Measurements from ENCODE around the gene PIN1. TPM values are rescaled to one million over a fixed set of nuclear protein-coding genes. Genes with fewer than 3 reads are reported as not detected.

PIN1 gene
- total RNA-seq, 1 donor from 2014 or later = 69.9 TPM

DNA sequence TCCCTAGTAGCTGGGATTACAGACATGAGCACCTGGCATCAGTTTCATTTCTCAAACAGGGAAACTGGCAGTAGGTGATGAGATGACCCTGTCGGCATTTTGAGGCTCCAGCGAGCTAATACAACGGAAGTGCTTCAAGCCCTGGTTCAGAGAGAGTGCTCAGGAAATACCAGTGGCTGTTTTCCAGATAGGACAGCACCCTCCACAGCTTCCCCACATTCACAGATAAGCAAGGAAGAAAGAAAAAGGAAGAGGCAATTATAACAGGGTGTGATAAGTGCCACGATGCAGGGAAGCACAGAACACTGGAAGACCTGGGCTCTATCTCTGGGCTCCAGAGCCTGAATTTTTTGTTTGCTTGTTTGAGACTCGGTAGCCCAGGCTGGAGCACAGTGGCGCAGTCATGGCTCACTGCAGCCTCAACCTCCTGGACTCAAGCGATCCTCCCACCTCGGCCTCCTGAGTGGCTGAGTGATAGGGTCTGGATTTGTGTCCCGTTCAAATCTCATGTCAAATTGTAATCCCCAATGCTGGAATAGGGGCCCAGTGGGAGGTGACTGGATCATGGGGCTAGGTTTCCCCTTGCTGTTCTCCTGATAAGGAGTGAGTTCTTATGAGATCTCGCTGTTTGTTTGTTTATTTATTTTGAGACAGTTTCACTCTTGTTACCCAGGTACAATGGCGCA lies 43.5 kb downstream of the PIN1 start:
- Mint-ChIP-seq H3K27ac (ENCODE audit: unreplicated experiment) (peak overlapping the region; percentile 61), H3K36me3 (ENCODE audit: low read depth, unreplicated experiment) (no peaks in the 10 kb centered on the region), H3K9me3 (ENCODE audit: unreplicated experiment) (no peaks in the 10 kb centered on the region), H3K27me3 (ENCODE audit: unreplicated experiment) (no peaks in the 10 kb centered on the region), H3K4me1 (ENCODE audit: unreplicated experiment) (peaks cover 9% of the 10 kb centered on the region), H3K4me3 (ENCODE audit: unreplicated experiment) (no peak overlapping the region)
- no peak for DNase-seq (ENCODE audit: low spot score)
- TF ChIP-seq, protein P1, sequence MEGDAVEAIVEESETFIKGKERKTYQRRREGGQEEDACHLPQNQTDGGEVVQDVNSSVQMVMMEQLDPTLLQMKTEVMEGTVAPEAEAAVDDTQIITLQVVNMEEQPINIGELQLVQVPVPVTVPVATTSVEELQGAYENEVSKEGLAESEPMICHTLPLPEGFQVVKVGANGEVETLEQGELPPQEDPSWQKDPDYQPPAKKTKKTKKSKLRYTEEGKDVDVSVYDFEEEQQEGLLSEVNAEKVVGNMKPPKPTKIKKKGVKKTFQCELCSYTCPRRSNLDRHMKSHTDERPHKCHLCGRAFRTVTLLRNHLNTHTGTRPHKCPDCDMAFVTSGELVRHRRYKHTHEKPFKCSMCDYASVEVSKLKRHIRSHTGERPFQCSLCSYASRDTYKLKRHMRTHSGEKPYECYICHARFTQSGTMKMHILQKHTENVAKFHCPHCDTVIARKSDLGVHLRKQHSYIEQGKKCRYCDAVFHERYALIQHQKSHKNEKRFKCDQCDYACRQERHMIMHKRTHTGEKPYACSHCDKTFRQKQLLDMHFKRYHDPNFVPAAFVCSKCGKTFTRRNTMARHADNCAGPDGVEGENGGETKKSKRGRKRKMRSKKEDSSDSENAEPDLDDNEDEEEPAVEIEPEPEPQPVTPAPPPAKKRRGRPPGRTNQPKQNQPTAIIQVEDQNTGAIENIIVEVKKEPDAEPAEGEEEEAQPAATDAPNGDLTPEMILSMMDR (IDR thresholded peaks at IDR 0.05; ENCODE audit: unreplicated experiment) = no peak

DNA sequence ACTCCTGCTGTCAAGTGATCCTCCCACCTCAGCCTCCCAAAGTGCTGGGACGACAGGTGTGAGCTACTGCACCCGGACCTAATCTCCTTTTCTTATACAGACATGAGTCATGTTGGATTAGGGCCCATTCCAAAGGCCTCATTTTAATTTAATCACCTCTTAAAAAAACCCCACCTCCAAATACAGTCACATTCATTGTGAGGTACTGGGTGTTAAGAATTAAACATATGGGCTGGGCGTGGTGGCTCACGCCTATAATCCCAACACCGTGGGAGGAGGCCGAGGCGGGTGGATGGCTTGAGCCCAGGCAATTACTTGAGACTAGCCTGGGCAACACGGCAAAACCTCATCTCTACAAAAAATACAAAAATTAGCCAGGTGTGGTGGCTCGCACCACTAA lies 46.6 kb downstream of the PIN1 start:
- peaks cover 3% of the 10 kb centered on the region for H3K36me3 Mint-ChIP-seq (ENCODE audit: low read depth, unreplicated experiment)
- H3K4me3 Mint-ChIP-seq (ENCODE audit: unreplicated experiment) = no peak overlapping the region
- H3K27me3 Mint-ChIP-seq (ENCODE audit: unreplicated experiment) = no peaks in the 10 kb centered on the region
- TF ChIP-seq, protein P1 (IDR thresholded peaks at IDR 0.05; ENCODE audit: unreplicated experiment) = no peak
- H3K4me1 Mint-ChIP-seq (ENCODE audit: unreplicated experiment) = peaks cover 9% of the 10 kb centered on the region
- H3K9me3 Mint-ChIP-seq (ENCODE audit: unreplicated experiment) = no peaks in the 10 kb centered on the region
- H3K27ac Mint-ChIP-seq (ENCODE audit: unreplicated experiment) = no peak overlapping the region
- no peak for DNase-seq (ENCODE audit: low spot score)

DNA sequence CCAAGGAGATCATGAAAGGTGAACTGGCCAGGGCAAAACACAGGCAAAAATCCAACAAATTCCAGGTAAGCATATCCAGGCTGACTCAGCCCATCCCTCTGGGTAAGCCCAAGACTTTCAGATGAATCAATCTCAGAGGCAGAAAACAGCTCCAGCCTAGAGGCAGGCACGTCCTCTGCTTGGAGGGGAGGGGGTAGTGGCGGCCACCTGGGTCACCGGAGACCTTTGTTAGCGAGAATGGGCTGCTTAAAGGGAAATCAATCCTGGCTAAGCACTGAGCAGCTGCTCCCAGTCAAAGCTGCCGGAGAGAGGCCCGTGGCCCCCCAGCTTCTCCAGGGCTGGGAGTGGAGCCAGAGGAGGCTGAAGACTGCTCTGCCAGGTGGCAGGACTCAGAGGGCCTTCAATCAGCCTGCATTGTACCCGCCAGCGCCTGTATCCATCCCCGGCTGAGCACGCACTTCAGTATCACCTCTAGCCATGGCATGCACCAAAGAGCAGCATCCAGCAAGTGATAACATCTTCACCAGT lies 48.2 kb downstream of the PIN1 start:
- H3K36me3 Mint-ChIP-seq (ENCODE audit: low read depth, unreplicated experiment) = peaks cover 3% of the 10 kb centered on the region
- TF ChIP-seq, protein P1 (IDR thresholded peaks at IDR 0.05; ENCODE audit: unreplicated experiment) = no peak
- no peak for DNase-seq (ENCODE audit: low spot score)
- H3K4me1 Mint-ChIP-seq (ENCODE audit: unreplicated experiment) = peaks cover 9% of the 10 kb centered on the region
- H3K27ac Mint-ChIP-seq (ENCODE audit: unreplicated experiment) = no peak overlapping the region
- H3K9me3 Mint-ChIP-seq (ENCODE audit: unreplicated experiment) = no peaks in the 10 kb centered on the region
- H3K27me3 Mint-ChIP-seq (ENCODE audit: unreplicated experiment) = peaks cover 7% of the 10 kb centered on the region
- H3K4me3 Mint-ChIP-seq (ENCODE audit: unreplicated experiment) = no peak overlapping the region

DNA sequence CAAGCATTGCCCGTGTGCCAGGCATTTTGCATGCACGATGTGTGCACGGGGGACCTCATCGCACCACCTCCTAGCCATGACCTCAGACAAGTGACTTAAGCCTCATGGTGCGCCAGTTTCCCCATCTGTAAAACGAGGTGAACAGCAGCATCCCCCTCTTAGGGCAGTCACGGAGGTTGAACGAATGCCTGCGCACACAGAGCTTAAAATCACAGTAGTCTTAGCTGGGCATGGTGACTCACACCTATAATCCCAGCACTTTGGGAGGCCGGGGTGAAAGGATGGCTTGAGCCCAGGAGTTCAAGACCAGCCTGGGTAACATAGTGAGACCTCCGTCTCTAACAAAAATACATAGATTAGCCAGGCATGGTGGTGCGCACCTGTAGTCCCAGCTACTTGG lies 48.6 kb downstream of the PIN1 start:
- peaks cover 6% of the 10 kb centered on the region for H3K4me1 Mint-ChIP-seq (ENCODE audit: unreplicated experiment)
- peaks cover 3% of the 10 kb centered on the region for H3K36me3 Mint-ChIP-seq (ENCODE audit: low read depth, unreplicated experiment)
- no peak for DNase-seq (ENCODE audit: low spot score)
- no peaks in the 10 kb centered on the region for H3K9me3 Mint-ChIP-seq (ENCODE audit: unreplicated experiment)
- no peak overlapping the region for H3K27ac Mint-ChIP-seq (ENCODE audit: unreplicated experiment)
- TF ChIP-seq, protein P1 (IDR thresholded peaks at IDR 0.05; ENCODE audit: unreplicated experiment) = no peak
- H3K27me3 Mint-ChIP-seq (ENCODE audit: unreplicated experiment) = peaks cover 11% of the 10 kb centered on the region
- H3K4me3 Mint-ChIP-seq (ENCODE audit: unreplicated experiment) = no peak overlapping the region

DNA sequence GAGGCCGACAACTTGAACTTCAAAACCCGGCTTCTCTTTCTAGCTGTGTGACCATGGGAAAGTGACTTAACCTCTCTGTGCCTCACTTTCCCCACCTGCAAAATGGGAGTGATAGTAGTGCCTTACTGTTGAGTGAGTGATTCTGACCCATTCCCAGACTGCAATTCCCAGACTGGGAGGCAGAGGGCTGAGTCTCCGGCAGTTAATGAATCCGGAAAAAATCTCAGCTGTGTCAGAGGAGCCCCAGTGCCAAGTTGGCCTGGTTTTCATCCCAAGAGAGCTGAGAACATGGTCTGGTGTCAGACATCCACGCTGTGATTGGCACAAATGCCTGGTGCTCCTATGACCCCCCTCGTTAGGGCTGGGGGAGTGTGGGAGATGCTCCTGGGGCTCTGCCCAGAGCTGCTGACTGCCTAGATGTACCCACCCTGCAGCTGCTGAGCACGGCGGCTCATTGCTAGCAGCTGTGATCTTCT lies 50.0 kb downstream of the PIN1 start:
- no peak overlapping the region for H3K27ac Mint-ChIP-seq (ENCODE audit: unreplicated experiment)
- DNase-seq (ENCODE audit: low spot score) = peak; percentile 9
- no peak overlapping the region for H3K4me3 Mint-ChIP-seq (ENCODE audit: unreplicated experiment)

More for the DNA sequence above, 50.0 kb downstream of the PIN1 start:
- Mint-ChIP-seq H3K9me3 (ENCODE audit: unreplicated experiment) (no peaks in the 10 kb centered on the region), H3K36me3 (ENCODE audit: low read depth, unreplicated experiment) (peaks cover 3% of the 10 kb centered on the region), H3K4me1 (ENCODE audit: unreplicated experiment) (no peaks in the 10 kb centered on the region), H3K27me3 (ENCODE audit: unreplicated experiment) (peaks cover 17% of the 10 kb centered on the region)
- TF ChIP-seq, protein P1 (IDR thresholded peaks at IDR 0.05; ENCODE audit: unreplicated experiment) = peak; percentile 50
